Stimulated activated CD8-positive, alpha-beta memory T cell treated with anti-CD3 and anti-CD28 coated beads, Interleukin-15, amount 100 ng/mL, for 1 hour (primary cell): Measurements from ENCODE around the gene SNX3.
"Not testable (repeated sequence)": the region's sequence is repeated elsewhere in the genome, so short reads cannot be mapped to it uniquely, and the experiment has no call there.

Experiments
- DNase-seq: peaks from one replicate; pipeline ENCODE4 v3.0.0-alpha.2; 2020; ENCODE audit warnings: low read depth

Gene SNX3

DNA sequence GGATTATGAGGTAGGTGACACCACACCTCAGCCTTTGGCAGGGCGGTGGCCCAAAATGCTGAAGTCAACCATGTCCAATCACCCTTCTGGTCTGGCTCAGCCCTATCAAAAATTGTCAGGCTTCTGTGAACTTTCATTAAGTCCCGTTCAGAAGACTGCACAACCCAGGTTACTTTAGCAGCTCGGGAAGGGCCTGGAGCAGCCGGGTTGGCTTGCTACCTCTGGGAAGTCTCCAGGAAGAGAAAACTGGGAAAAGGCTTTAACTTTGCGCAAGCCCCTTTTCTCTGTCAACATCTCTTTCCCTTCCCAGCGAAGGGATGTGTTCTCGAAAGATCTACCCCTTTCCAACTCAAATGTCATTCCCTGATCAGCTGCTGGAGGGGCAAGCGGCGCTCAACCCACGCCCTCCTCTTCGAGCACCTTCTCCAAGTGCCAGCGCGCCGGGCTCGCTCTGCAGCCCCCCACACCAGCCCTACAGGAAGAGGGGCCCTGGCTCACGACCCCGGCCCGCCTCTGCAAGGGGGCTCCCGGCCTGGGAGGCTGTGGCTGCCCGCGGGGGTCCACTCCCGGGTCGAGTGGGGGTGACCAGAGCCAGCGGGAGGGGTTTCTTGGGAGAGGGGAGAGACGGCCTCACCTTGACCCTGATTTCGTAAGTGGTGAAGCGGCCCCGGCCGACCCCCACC, 573 bp downstream of the SNX3 start:
- DNase-seq, result peak; percentile 4

DNA sequence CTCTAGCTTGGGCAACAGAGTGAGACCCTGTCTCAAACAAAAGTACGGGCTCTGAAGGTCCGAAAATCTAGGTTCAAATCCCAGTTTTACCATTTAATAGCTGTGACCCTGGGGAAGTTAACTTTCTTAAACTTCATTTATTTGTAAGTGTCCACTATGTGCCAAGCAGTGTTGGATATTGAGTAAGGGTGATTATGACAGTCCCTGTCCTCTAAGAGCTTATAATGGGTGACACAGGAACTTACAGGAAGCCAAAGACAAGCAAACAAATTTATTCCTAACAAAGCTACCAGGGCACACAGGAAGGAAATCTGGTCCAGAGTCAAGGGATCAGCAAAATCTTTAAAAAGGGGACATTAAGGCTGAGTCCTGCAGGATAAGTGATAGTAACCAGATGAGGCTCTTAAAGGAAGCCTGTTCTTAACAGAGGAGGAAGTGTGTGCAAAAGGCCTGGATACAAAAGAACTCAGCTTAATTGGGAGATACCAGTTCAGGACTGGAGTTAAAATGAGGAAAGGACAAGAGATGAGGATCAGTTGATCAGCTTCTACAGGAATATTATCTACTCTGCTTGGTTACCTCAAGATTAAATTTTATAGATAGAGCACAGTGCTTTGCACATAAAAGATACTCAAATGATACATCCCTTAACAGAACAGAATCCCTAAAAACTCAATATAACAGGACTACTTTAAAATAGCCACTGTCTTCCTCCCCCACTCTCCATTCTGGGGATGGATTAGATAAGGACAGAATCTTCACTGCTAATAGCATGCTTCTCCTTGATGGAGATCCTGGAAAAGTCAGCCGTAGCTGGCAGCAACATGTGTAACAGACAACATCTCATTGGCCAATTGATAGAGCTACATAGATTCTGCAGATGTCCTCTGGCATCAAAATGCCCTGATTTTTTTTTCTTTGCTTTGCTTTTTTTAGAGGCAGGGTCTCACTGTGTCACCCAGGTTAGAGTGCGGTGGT, 6.1 kb downstream of the SNX3 start:
- DNase-seq, result no peak

DNA sequence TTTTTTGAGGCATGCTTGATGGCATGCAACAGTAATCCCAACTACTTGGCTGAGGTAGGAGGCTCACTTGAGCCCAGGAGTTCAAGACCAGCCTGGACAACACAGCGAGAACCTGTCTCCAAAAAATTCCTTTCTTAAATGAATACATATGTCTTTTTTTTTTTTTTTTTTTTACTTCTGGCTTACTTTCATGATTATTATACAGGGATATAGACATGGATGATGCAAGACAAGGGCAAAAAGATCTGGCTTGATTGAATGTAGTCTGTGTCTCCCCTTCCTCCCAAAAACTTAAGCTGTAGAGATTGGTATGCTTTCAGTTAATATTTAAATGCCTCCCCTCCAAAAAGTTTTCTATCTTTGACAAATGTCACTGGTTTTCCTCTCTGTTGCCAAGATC, 7.6 kb downstream of the SNX3 start:
- DNase-seq, result no peak

DNA sequence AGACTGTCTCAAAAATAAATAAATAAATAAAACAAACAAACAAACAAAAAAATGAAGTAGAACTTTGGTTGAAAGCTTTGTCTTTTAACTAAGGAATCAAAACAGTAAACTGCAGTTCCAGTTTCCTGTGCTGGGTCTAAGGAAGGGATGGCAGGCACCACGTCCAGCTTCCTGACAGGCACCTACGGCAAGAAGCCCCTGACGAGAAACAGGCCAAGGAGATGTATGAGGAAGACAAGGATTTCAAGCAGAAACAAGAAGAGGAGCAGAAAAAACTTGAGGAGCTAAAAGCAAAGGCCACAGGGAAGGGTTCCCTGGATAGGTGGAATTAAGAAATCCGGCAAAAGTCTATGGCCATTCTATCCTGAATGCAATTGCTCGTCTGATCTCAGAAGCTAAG, 8.8 kb downstream of the SNX3 start:
- no peak for DNase-seq

DNA sequence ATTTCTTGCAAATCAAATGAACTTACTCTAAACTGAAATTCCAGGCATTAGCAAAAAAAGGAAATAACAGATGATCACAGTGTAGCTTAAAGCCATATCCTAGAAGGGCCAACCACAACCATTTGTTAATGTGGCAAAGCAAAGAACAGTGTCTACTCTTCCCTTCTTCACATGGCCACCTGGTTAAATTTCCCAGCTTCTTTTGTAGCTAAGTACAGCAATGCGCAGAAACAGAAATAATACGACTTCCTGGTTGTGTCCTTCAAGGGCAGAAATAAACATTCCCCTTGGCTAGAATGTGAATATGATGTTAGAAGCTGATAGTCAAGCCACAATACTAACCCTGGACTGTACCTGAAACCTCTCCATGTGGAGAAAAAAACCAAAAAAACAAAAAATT, 9.6 kb downstream of the SNX3 start:
- no peak for DNase-seq

DNA sequence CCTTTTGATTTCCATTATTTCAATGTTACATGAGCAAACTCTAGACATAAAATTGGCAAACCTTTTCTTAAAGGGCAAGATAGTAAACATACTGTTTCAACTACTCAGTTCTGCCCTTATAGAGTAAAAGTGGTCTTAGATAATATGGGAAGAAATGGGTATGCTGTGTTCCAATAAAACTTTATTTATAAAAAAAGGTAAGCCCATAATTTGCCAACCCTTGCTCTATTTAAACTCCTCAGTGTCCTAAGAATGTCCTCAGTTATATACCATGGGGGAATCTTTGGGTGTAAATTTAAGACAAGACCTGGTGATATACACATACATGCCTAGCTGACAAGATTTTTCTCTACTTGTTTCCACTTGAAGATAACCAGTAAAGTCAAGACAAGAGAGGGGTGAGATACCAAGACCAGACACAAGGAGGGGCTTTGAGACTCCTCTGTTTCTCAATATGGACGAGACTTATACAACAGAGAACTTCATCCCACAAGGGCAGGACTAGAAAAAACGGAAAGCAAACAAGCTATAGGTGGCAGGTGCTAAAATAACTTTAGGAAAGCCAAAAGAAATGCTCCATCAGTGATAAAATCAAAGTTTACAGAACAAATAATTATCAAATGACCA, 10.5 kb downstream of the SNX3 start:
- no peak for DNase-seq

DNA sequence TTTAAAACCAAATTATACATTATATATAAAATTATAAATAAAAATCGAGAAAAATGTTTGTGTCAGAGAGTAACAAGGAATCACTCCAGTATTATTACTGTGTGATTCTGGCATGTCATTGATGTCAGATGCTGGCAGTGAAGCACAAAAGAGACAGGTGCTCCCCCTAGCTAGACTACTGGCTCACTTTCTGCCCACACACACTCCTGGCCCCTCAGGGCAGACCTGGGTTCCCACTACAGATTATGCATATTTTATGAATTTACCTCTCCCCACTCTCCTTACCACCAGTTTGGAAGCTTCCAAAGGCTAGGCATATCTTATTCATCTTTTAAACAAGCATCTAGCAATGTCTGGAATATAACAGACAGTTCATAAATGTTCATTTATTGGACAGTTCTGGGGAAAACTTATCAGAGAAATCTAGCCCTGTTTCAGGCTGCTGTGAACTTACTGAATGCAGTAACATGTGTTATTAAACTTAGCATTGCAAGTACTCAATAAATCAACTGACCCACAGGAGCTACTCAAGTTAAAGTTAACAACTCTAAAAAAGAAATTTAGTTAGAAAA, 12.8 kb downstream of the SNX3 start:
- no peak for DNase-seq

DNA sequence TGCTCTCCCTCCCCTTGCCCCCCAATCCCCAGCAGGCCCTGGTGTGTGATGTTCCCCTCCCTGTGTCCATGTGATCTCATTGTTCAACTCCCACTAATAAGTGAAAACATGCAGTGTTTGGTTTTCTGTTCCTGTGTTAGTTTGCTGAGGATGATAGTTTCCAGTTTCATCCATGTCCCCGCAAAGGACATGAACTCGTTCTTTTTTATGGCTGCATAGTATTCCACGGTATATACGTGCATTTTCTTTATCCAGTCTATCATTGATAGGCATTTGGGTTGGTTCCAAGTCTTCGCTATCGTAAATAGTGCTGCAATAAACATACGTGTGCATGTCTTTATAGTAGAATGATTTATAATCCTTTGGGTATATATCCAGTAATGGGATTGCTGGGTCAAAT, 15.7 kb downstream of the SNX3 start:
- DNase-seq, result not testable (repeated sequence)

DNA sequence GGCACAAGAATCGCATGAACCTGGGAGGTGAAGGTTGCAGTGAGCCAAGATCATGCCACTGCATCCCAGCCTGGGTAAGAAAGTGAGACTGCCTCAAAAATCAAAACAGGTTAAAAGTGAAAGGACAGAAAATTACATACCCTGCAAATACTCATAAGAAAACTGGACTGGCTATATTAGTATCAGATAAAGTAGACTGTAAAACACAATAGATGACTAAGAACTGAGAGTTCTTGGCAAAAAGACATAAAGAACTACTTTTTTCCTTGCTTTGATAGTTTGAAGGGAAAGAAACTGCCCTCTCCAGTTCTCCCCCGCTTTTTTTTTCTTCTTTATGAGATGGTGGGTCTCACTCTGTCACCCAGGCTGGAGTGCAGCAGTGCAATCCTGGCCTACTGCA, 17.0 kb downstream of the SNX3 start:
- DNase-seq, result no peak

DNA sequence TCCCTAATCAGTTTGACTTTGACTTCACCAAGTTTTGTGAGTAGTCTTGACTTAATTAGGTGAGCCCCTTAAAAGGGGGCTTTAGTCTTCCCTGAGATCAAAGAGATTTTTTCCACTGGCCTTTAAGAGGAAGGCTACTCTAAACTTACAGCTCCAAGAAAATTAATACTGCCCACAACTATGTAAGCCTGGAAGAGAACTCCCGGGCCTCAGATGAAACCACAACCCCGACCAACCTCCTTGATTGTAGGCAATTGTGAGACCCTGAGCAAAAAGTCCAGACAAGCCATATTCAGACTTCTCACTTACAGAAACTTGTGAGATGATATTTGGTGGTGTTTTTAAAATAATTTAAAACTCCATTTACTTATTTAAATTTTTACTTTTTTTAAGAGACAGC, 18.1 kb downstream of the SNX3 start:
- DNase-seq, result no peak

DNA sequence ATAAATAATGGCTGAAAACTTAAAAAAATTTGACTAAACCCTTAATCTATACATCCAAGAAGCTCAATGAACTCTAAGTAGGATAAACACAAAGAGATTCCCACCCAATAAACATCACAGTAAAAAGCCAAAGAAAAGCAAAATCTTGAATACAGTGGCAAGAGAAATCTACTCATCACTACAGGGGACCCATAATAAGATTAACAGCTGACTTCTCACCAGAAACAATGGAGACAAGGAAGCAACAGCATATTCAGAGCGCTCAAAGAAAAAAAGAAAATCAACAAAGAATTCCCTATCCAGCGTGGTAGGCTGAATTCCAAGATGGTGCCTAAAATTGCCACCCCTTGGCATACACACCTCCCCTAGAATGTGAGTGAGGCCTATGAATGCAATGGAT, 18.6 kb downstream of the SNX3 start:
- no peak for DNase-seq

DNA sequence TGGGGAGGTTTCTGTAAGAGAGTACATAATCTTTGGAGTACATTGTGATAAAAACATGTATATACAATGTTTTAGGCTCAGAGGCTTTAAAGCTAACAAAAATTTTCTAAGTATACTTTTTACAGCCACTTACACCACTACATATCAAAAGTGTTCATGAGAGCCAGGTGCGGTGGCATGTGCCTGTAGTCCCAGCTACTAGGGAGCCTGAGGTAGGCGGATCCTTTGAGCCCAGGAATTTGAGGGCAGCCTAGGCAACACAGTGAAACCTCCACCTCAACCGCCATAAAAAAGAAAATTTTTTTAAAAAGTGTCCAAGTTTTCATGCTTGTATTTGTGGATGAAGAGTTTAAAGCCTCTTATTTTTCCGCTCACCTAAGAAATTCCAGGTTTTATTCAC, 22.5 kb downstream of the SNX3 start:
- DNase-seq, result no peak

DNA sequence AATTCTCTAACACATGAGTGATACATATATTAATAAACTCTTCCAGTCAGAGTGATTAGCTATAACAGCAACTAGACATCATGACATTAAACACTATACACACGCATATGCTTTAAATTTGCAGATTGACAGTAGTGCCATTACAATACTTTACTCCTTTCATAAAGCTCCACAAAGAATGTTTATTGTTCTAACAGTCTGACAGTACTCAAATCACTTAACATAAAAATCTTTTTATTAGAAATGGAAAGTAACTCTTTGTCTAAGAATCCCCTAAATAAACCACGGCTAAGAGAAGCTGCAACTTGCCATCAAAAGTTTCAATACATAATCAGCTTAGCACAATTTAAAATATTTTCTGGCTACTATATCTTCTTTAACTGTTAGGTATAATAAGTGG, 24.0 kb downstream of the SNX3 start:
- no peak for DNase-seq

DNA sequence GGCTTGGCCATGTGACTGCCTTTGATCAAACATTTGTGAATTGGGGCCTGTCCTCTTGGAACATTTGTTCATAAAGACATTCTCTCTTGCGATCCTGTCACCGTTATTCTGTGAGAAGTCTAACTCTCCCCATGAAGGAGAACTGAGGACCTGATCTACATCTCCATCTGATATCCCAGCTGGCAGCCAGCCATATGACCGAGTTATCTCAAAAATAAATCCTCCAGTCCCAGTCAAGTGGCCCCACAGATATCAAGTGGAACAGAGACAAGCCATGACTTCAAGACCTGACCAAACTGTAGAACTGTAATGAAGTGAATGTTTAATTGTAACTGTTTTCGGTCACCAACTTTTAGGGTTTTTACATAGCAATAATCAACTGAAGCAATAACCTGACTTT, 25.7 kb downstream of the SNX3 start:
- no peak for DNase-seq

DNA sequence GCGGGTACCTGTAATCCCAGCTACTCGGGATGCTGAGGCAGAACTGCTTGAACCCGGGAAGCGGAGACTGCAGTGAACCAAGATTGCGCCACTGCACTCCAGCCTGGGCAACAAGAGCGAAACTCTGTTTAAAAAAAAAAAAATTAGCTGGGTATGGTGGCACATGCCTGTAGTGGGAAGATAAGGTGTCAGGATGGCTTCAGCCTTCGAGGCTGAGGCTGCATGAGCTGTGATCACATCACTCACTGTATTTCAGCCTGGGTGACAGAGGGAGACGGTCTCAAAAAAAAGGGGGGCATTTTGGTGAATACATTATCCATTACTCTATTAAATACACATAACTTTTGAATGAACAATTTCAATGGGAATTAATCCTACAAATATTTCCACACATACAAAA, 32.4 kb downstream of the SNX3 start:
- DNase-seq, result no peak

DNA sequence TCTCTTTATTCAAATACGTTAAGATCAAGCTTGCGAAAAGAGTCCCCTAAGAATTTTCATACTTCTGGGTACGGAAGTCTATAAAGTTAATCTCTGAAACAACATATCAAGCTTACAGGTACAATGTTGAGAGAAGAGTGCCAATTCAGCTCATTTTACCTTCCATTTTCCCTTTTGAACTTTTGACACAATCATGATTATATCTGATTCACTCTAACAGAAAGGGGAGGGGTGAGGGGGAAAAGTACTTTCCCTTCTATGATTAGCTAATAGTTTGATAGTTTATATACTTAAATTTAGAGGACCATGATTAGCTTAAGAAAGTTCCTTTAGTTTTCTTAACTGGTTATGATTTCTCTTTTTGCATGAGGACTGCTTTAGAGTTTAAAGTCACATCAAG, 33.5 kb downstream of the SNX3 start:
- no peak for DNase-seq

DNA sequence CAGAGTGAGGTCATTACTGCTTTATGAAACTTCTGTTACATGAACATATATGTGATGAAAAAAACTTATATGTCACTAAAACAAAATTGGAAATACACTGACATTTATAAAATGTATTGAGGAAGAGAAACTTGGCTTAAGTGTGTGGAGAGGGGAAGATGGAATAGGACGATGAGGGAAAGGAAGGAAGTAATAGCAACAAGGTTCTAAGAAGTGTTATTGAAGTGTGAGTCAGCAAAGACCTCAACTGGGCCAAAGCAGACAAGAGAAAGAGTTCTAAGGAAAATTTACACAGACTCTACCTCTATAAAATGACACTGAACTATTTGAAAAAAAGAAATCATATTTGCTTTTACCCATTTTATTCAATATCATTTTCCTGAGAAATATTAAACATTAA, 38.3 kb downstream of the SNX3 start:
- DNase-seq, result no peak

DNA sequence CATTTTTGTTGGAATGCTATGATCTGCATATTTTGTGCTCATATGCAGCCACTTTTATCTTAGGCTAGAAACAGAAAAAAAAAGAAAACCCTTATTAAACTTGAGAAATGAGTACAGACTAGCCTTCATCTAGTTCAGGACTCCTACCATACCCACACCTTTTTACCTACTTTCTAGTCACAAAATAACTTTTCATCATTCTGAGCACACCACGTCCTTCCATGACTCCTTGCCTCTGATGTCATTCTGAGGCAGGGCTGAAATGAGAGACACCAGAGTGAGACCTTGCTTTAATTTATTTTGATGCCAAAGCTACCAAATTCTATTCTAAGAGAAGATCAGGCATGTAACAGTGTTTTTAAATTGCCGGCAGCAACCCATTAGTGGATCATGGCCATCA, 38.8 kb downstream of the SNX3 start:
- DNase-seq, result no peak

DNA sequence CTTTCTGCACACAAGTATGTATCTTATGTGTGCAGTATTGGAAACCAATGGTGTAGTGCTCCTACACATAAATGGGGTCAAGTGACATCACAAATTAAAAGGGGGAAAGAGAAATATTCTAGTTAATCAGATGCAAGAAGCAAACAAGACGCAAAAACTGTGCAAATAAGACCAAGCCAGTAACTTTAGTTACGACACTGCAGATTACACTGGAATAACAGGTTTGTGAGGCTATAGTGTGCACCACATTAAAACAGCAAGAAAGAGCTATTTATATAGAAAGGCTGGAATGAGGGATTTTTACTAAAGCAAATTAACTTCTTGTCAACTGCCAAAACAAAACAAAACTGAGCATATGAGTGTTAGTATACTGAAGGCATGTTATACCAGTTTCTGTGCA, 49.2 kb downstream of the SNX3 start:
- DNase-seq, result no peak

DNA sequence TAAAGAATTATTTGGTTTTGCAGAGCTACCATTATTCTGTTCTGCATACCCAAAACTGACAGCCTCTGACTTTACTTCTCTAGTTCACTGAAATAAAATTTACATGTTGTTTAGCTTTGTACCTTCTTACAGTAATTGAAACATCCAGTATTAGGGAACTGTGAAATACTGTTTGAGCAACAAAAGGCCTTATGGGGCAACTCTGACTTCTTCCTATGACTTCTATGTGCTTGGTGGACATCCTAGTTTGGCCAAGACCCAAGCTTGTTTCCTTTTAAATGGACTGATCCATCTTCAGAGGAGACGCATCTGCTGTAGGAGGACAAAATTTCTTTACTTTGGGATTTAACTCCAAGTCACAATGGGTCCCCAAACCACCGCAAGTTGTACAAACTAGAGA, 50.3 kb downstream of the SNX3 start:
- DNase-seq, result no peak

DNA sequence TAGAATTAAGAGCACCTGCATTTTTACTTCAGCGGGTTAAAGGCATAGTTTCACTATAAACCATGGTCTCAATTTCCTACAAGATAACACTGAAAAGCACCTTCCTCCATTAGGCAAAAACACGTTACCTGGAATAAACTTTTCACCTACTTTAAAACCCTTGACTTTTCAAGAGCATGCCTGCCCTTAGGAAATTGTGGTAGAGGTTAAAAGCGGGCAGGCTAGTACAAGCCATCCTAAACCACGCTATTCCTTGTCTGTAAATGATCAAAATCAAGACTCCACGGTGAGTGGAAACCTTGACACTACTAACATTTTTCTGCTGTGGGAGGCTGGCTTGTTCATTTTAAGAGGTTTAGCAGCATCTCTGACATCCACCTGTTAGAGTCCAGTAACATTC, 51.1 kb downstream of the SNX3 start:
- DNase-seq, result no peak

DNA sequence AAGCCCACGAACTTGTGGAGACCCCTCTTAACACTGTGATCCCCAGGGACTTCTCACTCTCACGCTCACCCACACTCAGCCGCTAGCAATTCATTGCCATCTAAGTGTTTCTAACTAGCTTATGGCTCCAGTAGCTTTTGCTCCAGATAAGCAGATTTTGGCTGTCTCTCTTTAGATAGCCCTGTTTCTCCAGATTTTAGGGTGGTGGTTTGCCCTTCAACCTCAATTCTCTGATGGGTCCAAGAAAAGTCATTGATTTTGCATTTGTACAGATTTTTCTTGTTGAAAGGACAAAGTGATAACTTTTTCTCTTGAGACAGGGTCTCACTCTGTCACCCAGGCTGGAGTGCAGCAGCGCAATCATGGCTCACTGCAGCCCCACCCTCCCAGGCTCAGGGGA, 53.8 kb downstream of the SNX3 start:
- DNase-seq, result no peak
